NT2/D1 (cell line): ENCODE results near the gene ANLN.

Experiments used
- YY1 ChIP-seq: IDR thresholded peaks from 2 replicates; pipeline ENCODE4 v1.6.1; 2011; ENCODE audit not compliant: insufficient read length, insufficient read depth
- ZNF274 ChIP-seq: IDR thresholded peaks from 2 replicates; pipeline ENCODE4 v1.6.1; 2011; ENCODE audit warnings: mild to moderate bottlenecking, low read depth, low read length

DNA sequence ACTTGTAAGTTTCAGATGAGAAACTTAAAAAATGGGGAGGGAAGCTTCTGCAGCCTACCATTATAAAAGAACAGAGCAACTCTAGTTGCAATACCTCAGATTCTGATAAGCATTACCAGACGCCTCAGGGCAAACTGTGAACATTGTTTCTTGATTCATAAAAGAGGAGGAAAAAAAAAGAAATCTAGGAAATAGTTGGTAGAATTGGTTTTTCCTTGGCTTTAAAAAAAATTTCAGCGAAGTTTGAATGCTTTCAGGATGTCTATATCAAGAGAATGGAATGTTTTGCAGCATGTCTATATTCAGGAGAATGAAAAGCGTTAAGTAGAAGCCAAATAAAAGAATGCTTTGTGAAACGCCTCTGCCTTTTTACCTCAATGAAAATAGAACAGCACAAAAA lies 17.5 kb upstream of the ANLN start:
- no peak for TF ChIP-seq YY1
- TF ChIP-seq ZNF274, result no peak
